DND-41 (cell line): ENCODE data around the gene LAMA4.

Experiments used
- CTCF ChIP-seq: IDR thresholded peaks from 2 replicates; pipeline ENCODE4 v1.5.1; 2012; ENCODE audit warnings: borderline replicate concordance, low read length, moderate library complexity, mild to moderate bottlenecking; ENCODE audit not compliant: poor library complexity, severe bottlenecking; ENCODE audit errors: extremely low read depth
- EZH2 ChIP-seq: IDR thresholded peaks from 3 replicates; pipeline ENCODE4 v1.6.1; 2012; ENCODE audit warnings: borderline replicate concordance, low read depth, mild to moderate bottlenecking, moderate library complexity, low read length, inconsistent platforms; ENCODE audit not compliant: severe bottlenecking

DNA sequence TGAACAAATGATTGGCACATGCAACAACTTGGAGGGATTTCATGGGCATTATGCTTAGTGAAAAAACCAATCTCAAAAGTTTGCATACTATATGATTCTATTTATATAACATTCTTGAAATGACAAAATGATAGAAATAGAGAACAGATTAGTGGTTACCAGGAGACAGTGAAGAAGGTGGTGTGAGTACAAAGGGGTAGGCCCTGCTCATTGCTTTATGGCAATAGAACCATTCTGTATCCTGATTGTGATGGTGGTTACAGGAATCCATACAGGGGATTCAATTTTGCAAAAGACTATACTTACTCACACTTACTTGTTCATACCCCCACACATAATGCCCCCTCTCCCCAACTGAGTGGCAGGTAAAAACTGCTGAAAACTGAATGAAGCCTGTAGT lies 30.2 kb upstream of the LAMA4 start:
- TF ChIP-seq CTCF (no peak), EZH2 (no peak)
